SK-N-SH treated with all-trans-retinoic acid at 6 μM for 48 hours (cell line): ENCODE results near the gene RELCH.

Experiments used
- CSDC2 ChIP-seq: fragments of 250-450 bp; sonication (Bioruptor Pico); IDR thresholded peaks from 2 replicates; pipeline ENCODE4 v1.5.0; 2020; ENCODE audit warnings: mild to moderate bottlenecking, moderate library complexity
- CSRNP3 ChIP-seq: fragments of 250-450 bp; sonication (Bioruptor Pico); IDR thresholded peaks from 2 replicates; pipeline ENCODE4 v1.5.1; 2021; ENCODE audit warnings: mild to moderate bottlenecking, moderate library complexity
- GLIS3 ChIP-seq: fragments of 250-450 bp; sonication (Bioruptor Pico); IDR thresholded peaks from 2 replicates; pipeline ENCODE4 v1.5.0; 2020; ENCODE audit warnings: mild to moderate bottlenecking, moderate library complexity
- OSR1 ChIP-seq: fragments of 250-450 bp; sonication (Bioruptor Pico); IDR thresholded peaks from 2 replicates; pipeline ENCODE4 v1.8.0; 2022; ENCODE audit warnings: moderate library complexity, mild to moderate bottlenecking, inconsistent platforms
- RARB ChIP-seq: fragments of 250-450 bp; sonication (Bioruptor Pico); IDR thresholded peaks from 2 replicates; pipeline ENCODE4 v1.8.0; 2021; ENCODE audit warnings: mild to moderate bottlenecking, moderate library complexity
- ZFP30 ChIP-seq: fragments of 450-650 bp; formaldehyde crosslinking; IDR thresholded peaks from 2 replicates; pipeline ENCODE4 v1.5.0; 2022; ENCODE audit warnings: mild to moderate bottlenecking, moderate library complexity
- ZNF70 ChIP-seq: fragments of 450-650 bp; formaldehyde crosslinking; IDR thresholded peaks from 2 replicates; pipeline ENCODE4 v1.5.0; 2020; ENCODE audit warnings: mild to moderate bottlenecking, moderate library complexity
- ZNF8 ChIP-seq: fragments of 450-650 bp; formaldehyde crosslinking; IDR thresholded peaks from 2 replicates; pipeline ENCODE4 v1.5.0; 2020; ENCODE audit warnings: mild to moderate bottlenecking, moderate library complexity
- TF ChIP-seq, protein P1 (sequence below): fragments of 250-450 bp; sonication (Bioruptor Pico); IDR thresholded peaks from 2 replicates; pipeline ENCODE4 v1.8.0; 2020; ENCODE audit warnings: mild to moderate bottlenecking, moderate library complexity, borderline replicate concordance
- TF ChIP-seq, protein P2 (sequence below): fragments of 250-450 bp; sonication (Bioruptor Pico); IDR thresholded peaks from 2 replicates; pipeline ENCODE4 v1.5.1; 2020; ENCODE audit warnings: low read depth, mild to moderate bottlenecking, moderate library complexity

DNA sequence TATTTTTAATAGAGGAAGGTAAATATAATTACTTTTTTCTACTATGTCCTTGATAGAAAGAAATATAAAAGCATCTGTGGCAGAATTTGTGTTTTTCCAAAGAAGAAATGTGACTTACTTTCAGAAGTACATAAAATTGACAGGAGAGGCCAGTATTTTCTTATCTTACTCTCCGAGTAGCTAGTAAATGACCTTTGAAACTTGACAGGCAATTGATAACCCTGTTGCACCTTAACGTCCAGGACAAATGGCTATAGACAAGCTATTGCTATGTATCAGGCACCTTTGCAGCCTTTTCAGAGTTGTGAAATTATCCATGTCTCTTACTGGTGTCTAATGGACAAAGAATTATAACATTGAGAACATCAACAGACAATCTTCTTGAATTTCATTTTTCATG, 75.0 kb downstream of the RELCH start:
- TF ChIP-seq RARB: no peak
- TF ChIP-seq, protein P1, sequence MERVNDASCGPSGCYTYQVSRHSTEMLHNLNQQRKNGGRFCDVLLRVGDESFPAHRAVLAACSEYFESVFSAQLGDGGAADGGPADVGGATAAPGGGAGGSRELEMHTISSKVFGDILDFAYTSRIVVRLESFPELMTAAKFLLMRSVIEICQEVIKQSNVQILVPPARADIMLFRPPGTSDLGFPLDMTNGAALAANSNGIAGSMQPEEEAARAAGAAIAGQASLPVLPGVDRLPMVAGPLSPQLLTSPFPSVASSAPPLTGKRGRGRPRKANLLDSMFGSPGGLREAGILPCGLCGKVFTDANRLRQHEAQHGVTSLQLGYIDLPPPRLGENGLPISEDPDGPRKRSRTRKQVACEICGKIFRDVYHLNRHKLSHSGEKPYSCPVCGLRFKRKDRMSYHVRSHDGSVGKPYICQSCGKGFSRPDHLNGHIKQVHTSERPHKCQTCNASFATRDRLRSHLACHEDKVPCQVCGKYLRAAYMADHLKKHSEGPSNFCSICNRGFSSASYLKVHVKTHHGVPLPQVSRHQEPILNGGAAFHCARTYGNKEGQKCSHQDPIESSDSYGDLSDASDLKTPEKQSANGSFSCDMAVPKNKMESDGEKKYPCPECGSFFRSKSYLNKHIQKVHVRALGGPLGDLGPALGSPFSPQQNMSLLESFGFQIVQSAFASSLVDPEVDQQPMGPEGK: no peak
- TF ChIP-seq, protein P2, sequence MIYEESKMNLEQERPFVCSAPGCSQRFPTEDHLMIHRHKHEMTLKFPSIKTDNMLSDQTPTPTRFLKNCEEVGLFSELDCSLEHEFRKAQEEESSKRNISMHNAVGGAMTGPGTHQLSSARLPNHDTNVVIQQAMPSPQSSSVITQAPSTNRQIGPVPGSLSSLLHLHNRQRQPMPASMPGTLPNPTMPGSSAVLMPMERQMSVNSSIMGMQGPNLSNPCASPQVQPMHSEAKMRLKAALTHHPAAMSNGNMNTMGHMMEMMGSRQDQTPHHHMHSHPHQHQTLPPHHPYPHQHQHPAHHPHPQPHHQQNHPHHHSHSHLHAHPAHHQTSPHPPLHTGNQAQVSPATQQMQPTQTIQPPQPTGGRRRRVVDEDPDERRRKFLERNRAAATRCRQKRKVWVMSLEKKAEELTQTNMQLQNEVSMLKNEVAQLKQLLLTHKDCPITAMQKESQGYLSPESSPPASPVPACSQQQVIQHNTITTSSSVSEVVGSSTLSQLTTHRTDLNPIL (CRISPR knock-in tag): no peak
- TF ChIP-seq ZNF8 (CRISPR knock-in tag): no peak
- TF ChIP-seq CSRNP3 (CRISPR knock-in tag): no peak
- no peak for TF ChIP-seq ZNF70 (CRISPR knock-in tag)
- TF ChIP-seq ZFP30 (CRISPR knock-in tag): no peak
- TF ChIP-seq GLIS3: no peak
- no peak for TF ChIP-seq OSR1 (CRISPR knock-in tag)
- no peak for TF ChIP-seq CSDC2 (CRISPR knock-in tag)
